ENCODE measurements around the gene ADAMTS16.

ADAMTS16 gene

DNA sequence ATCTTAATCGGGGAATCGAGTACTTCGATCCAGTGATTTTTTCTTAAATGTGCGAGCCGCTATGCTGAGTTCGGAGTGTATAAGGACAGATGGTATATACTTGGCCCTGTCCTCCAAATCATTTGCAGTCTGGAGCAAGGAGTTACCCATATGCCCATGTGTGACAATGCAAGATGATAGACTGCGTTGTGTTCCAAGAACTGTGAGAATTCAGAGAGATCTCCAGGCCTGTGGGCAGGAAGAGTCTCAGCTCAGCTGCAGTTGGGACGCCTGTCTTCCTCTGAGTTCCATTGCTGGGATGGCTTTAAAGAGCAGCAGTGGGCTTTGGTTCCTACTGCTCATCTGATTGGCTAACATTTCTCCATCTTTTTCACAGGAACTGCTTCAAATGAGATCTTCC is 106.6 kb downstream of the ADAMTS16 start:
- DNase-seq: no peak

- DNase-seq: no peak
These were observed 110.6 kb downstream of the ADAMTS16 start for GRCh38 chr5:5250758-5251157.

- DNase-seq: no peak
These were observed 112.0 kb downstream of the ADAMTS16 start for GRCh38 chr5:5252106-5252505.

DNA sequence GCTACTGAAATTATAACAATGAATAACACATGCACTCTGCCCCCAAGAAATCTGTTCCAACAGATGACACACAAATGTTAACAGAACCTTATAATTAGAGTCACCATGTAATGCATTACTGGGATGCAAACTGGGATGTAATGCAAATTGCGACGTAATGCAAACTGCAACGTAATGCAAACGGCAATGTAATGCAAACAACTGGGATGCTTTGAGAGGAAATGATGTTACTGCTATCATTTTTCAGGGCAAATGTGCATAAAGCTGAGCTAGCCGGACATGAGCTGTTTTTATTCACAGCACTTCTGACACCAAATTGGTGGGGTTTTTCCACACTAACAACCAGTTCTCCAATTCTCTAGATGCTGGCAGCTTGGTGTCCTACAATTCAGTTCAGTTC is 117.2 kb downstream of the ADAMTS16 start:
- DNase-seq: no peak

GRCh38 chr5:5258564-5258963 is 118.4 kb downstream of the ADAMTS16 start:
- DNase-seq: no peak

GRCh38 chr5:5264727-5265126 is 124.6 kb downstream of the ADAMTS16 start:
- DNase-seq: no peak

- DNase-seq: no peak
These were observed 126.2 kb downstream of the ADAMTS16 start for GRCh38 chr5:5266297-5266696.

DNA sequence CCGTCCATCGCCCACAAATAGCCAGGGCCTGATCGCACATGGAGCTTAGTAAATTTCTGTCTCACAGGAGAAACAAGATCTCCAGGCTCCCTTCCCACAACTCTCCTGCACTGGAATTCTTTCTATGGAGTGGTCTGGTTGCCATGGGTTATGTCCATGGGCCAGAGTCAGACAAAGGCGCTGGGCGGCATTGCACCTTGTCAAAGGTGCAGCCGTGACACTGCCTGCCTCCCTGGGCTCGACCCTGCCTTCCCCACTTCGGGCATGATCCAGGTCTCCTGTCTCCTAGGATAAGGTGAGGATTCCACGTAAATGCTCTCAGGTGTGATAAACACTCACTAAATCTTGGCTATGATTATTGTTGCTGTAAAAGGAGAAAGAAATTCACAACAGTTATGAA is 130.0 kb downstream of the ADAMTS16 start:
- no peak for DNase-seq

DNA sequence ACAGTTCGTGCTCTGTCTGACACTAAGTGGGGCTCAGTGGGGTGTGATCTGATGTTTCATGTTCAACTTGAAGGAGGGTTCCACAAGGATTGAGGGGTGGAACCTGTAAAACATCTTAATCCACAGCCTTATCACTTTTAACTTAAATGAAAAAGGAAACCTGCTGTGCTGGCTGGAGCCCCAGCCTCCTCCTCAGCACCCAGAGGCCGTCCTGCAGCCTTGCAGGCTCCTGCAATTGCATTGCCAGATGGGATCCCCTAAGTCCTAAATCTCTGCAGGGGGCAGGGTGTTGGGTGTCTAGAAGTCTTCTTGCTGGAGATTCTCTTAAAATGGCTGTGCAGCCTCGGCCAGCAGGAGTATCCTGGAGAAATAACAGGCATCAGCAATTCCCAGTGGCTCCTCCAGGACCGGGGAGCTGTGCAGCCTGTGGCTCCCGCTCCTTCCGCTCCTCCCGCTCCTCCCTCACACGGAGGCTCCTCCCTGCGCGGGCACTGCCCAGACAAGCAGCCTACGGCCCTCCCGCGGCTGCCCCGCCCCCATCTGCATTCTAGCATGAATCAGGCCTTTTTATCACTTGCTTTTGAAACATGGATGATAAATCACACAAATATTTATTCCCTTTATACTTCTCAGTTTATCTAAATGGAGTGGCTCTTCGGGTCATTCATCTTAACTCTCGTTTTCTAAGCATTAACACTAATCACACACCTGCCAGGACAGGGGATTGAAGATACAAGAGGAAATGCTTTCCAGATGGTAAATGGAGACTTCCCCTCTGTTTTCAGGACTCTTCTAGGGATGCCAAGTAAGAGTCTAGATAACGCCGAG is 131.0 kb downstream of the ADAMTS16 start:
- peak; percentile 24 for DNase-seq

GRCh38 chr5:5271786-5272321 is 131.7 kb downstream of the ADAMTS16 start:
- DNase-seq: peak; percentile 17

DNA sequence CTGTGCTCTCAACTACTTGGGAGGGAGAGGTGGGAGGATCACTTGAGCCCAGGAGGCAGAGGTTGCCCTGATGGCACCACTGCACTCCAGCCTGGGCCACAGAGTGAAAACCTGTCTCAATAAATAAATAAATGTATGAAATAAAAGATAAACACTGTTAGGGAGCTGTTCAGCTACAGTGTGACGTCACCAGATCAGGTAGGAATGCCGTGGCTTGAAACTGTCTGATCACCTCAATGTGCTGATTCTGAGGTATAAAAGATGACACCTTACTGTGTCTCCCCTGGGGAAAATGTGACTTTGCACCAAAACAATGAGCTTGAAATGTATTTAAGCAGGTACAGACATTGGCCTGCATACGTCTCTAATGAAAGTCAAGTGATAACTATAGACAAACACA is 133.3 kb downstream of the ADAMTS16 start:
- no peak for DNase-seq

DNA sequence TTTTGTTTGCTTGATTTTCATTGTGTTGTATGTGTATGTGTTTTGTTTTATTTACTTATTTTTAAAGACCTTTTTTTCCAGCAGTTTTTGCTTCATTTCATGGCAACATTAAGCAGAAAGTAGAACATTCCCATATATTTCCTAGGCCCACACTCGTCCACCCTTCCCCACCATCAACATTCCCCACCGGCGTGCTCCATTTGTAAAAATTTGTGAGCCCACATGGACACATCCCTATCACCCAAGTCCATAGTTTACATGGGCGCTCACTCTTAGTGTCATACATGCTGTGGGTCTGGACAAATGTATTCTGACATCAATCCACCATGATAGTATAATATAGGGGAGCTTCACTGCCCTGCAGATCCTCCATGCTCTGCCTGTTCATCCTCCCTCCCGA is 133.8 kb downstream of the ADAMTS16 start:
- DNase-seq: no peak

GRCh38 chr5:5275211-5275610 is 135.1 kb downstream of the ADAMTS16 start:
- no peak for DNase-seq

- no peak for DNase-seq
These were observed 136.3 kb downstream of the ADAMTS16 start for GRCh38 chr5:5276430-5276829.

DNA sequence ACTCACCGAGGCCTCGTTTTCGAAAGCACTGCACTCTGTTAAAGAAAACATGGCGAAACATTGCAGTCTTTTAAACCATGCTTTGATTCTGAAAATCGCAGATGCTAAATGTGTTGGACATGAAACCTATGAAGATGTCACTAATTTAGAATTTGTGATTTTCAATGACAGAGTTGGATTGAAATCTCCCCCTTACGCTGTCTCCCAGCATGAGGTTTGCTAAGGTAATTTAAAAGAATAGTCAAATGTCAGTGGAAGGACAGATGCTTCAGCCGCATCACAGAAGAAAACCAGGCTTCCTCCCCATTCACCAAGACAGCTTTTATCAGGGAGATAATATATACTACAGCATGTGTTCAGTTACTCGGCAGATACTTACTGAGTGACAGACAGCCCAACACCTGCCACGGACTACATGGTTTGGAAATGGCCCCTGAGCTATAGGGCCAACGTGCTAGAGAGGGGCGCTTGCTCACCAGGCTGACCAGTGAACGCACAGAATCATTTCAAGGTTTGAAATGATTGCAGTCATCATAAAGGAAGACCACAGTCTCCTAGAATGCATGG is 136.9 kb downstream of the ADAMTS16 start:
- no peak for DNase-seq

DNA sequence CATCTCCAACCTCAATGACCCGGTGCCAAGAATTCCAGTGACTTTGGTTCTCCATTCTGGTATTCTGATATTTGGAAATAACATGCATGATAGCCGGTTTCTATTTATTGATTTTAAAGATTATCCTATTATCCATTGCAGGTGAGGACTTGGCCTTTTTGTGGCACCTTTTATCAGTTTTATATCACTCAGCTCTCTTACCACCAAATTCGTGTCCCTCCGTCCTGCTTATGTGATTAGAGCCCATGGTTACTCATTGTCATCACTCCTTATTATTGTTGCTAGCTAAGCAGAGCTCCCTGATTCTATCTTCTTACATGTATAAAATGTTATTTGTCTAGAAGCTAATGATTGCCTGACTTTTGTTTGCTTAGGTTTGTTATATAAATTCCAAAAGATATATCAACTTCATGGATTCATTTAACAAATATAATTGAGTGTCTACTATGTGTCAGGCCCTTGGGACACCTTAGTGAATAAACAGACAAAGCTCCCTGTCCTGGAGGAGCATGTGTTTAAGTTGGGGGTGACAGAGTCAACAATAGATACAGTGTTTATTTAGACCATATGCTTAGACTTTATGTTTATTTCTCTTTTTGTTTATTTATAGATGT is 138.2 kb downstream of the ADAMTS16 start:
- DNase-seq: no peak

- DNase-seq: no peak
These were observed 138.8 kb downstream of the ADAMTS16 start for GRCh38 chr5:5278815-5279381.

GRCh38 chr5:5285906-5286305 is 145.8 kb downstream of the ADAMTS16 start:
- DNase-seq: no peak

GRCh38 chr5:5287419-5287818 is 147.3 kb downstream of the ADAMTS16 start:
- DNase-seq: no peak

- DNase-seq: no peak
These were observed 148.1 kb downstream of the ADAMTS16 start for GRCh38 chr5:5288201-5288600.

- no peak for DNase-seq
These were observed 149.4 kb downstream of the ADAMTS16 start for GRCh38 chr5:5289537-5289936.

DNA sequence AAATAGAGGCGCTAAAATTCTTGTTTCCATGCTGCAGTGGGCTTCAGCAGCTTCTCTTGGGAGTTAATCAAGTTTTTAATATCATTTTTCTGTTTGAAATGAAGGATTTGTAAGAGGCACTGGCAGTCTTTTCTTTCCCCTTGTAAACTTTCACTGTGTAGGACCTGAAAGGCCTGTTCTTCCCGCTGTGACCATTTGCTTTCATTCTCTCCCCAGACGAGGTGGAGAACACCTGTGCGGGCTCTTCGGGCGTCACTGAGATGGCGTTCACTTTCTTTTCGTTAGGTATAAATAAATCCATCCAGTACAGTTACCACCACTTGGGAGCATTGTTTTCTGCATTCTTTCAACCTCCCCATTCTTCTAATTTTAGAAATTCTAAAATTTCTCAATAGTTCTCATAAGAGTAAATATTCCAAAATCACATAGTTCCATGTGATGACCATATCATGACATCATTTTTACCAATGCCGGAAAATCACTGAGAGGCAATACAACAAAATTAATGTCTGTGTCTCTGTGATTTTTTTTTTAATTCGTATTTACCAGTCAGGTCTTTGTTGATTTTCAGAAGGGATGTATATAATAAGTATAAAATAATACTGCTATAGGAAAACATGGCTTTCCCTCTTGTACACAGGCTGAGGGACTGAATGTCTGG is 150.7 kb downstream of the ADAMTS16 start:
- no peak for DNase-seq

DNA sequence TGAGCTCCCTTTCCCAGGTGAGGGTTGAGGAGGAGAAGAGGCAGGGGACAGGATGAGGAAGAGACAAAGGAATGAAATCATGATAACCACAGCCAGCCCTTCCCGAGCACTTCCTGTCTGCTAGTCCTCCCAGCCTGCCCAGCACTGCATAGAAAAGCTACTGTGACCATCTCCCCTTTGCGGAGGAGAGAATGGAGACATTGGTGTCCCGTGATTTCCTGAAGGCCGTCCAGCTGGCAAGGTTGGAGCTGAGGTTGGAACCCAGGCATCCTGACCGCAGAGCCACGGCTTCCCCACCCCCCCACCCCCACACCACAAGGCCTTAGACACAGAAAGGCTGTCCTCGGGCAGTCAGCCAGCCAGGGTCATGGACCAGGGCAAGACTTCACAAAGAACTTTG is 151.2 kb downstream of the ADAMTS16 start:
- no peak for DNase-seq
